HG03565 (cell line): ENCODE results near the gene ATAD3B.

Experiments
- ATAC-seq: cut with Tn5 transposase; IDR thresholded peaks from one replicate; pipeline ENCODE4 v1.9.1; 2021; ENCODE audit warnings: mild to moderate bottlenecking, moderate library complexity; ENCODE audit not compliant: unreplicated experiment

ATAD3B gene

GRCh38 chr1:1542766-1543705 is 71.5 kb downstream of the ATAD3B start:
- no peak for ATAC-seq

- no peak for ATAC-seq
These were observed 72.1 kb downstream of the ATAD3B start for GRCh38 chr1:1543706-1544099.

GRCh38 chr1:1544544-1544943 is 73.0 kb downstream of the ATAD3B start:
- ATAC-seq, result no peak
